Esophagus muscularis mucosa (tissue), 4 donors: Measurements from ENCODE around the gene SLC26A4.

Source experiments
- CTCF ChIP-seq, 3 experiments: fragments of 200-600 bp in 2 of 3; fragments of 450-650 bp in 1 of 3; sonication (generic) in 2 of 3; IDR thresholded peaks; one replicate each; pipeline ENCODE4 v1.5.1; 2017 to 2019; ENCODE audit warnings: antibody characterized with exemption in 3 of 3, mild to moderate bottlenecking in 2 of 3, moderate library complexity in 1 of 3
- EP300 ChIP-seq: sonication (generic); formaldehyde crosslinking; IDR thresholded peaks from one replicate; pipeline ENCODE4 v1.6.1; 2017; ENCODE audit warnings: antibody characterized with exemption
- POLR2A ChIP-seq: fragments of 450-650 bp; IDR thresholded peaks from one replicate; pipeline ENCODE4 v1.6.1; 2017; ENCODE audit warnings: antibody characterized with exemption, moderate library complexity, mild to moderate bottlenecking, low read depth
- POLR2AphosphoS5 ChIP-seq, 2 donors: sonication (generic); formaldehyde crosslinking; IDR thresholded peaks; one replicate each; pipeline ENCODE4 v1.6.1; 2017; ENCODE audit warnings: antibody characterized with exemption in 2 of 2

GRCh38 chr7:107613948-107614347, 46.7 kb upstream of the SLC26A4 start:
- TF ChIP-seq EP300, result no peak
- TF ChIP-seq CTCF (IDR thresholded peaks at IDR 0.05), result no peak
- no peak for TF ChIP-seq POLR2A
- no peak for TF ChIP-seq POLR2AphosphoS5 (IDR thresholded peaks at IDR 0.05)
